Hepatocyte (in vitro differentiated cells): ENCODE data around the gene SYN1. TPM values are rescaled to one million over a fixed set of nuclear protein-coding genes. Genes with fewer than 3 reads are reported as not detected.

ENCODE experiments used
- DNase-seq: peaks from one replicate; pipeline ENCODE4 v3.0.0-alpha.2; 2016; ENCODE audit warnings: low spot score
- H2AFZ ChIP-seq: fragments of 200-600 bp; sonication (generic); 2 replicates; pipeline ENCODE4 v1.6.0; 2016; ENCODE audit warnings: antibody characterized with exemption, mild to moderate bottlenecking
- H3K27ac ChIP-seq: fragments of 200-600 bp; sonication (generic); 2 replicates; pipeline ENCODE4 v1.5.1; 2016; ENCODE audit warnings: mild to moderate bottlenecking
- H3K27me3 ChIP-seq: fragments of 200-600 bp; sonication (generic); 2 replicates; pipeline ENCODE4 v1.6.1; 2016
- H3K36me3 ChIP-seq: fragments of 200-600 bp; sonication (generic); replicated peaks from 2 replicates; pipeline ENCODE4 v1.5.1; 2016; ENCODE audit warnings: low read depth; ENCODE audit not compliant: insufficient read depth
- H3K4me1 ChIP-seq: fragments of 200-600 bp; sonication (generic); 2 replicates; pipeline ENCODE4 v1.5.1; 2016; ENCODE audit warnings: mild to moderate bottlenecking, moderate library complexity; ENCODE audit not compliant: insufficient read depth
- H3K4me2 ChIP-seq: fragments of 200-600 bp; sonication (generic); 2 replicates; pipeline ENCODE4 v1.6.0; 2016
- H3K4me3 ChIP-seq: fragments of 200-600 bp; sonication (generic); 2 replicates; pipeline ENCODE4 v1.5.1; 2016; ENCODE audit warnings: mild to moderate bottlenecking
- H3K79me2 ChIP-seq: fragments of 200-600 bp; sonication (generic); 2 replicates; pipeline ENCODE4 v1.6.0; 2017; ENCODE audit warnings: mild to moderate bottlenecking
- H3K9me2 ChIP-seq: fragments of 200-600 bp; sonication (generic); replicated peaks from 2 replicates; pipeline ENCODE4 v1.6.0; 2017; ENCODE audit warnings: mild to moderate bottlenecking; ENCODE audit not compliant: insufficient read depth
- H3K9me3 ChIP-seq: fragments of 200-600 bp; sonication (generic); 2 replicates; pipeline ENCODE4 v1.5.1; 2016; ENCODE audit warnings: low read depth, mild to moderate bottlenecking
- H4K20me1 ChIP-seq: fragments of 200-600 bp; sonication (generic); 2 replicates; pipeline ENCODE4 v1.6.0; 2016; ENCODE audit warnings: mild to moderate bottlenecking; ENCODE audit not compliant: insufficient read depth, poor library complexity, severe bottlenecking
- EZH2 ChIP-seq: fragments of 200-600 bp; sonication (generic); IDR thresholded peaks from 2 replicates; pipeline ENCODE4 v1.6.1; 2016; ENCODE audit warnings: antibody characterized with exemption, mild to moderate bottlenecking, borderline replicate concordance
- EZH2phosphoT487 ChIP-seq: fragments of 200-600 bp; sonication (generic); IDR thresholded peaks from one replicate; pipeline ENCODE4 v1.6.1; 2018; ENCODE audit warnings: antibody characterized with exemption, mild to moderate bottlenecking, low read depth, moderate library complexity; ENCODE audit not compliant: unreplicated experiment, severe bottlenecking
- WGBS: methylation state at CpG from one replicate; pipeline ENCODE4 v1.1.6; 2016; ENCODE audit warnings: low lambda C conversion rate; ENCODE audit errors: missing lambda C conversion rate; 5-methylcytosine and 5-hydroxymethylcytosine counted together
- polyA plus RNA-seq: library from polyadenylated mRNA; unstranded; fragments of >200 nt; fragmentation: Nextera tagmentation; extraction: Ambion mirVana; gene quantifications from 2 replicates; pipeline ENCODE4 v1.2.1, GENCODE V29; 2016
- total RNA-seq: library from RNA; depleted of rRNA; stranded (reverse); fragments of >200 nt; gene quantifications from 2 replicates; pipeline ENCODE4 v1.2.3, GENCODE V29; 2014
- TF ChIP-seq, protein P1 (sequence below): fragments of 200-600 bp; sonication (generic); IDR thresholded peaks from 2 replicates; pipeline ENCODE4 v1.5.1; 2016; ENCODE audit warnings: antibody characterized with exemption, mild to moderate bottlenecking; ENCODE audit not compliant: poor library complexity

SYN1 gene
- total and polyA plus RNA-seq, 2 experiments from 2014 or later: 0.43 to 3.7 TPM

DNA sequence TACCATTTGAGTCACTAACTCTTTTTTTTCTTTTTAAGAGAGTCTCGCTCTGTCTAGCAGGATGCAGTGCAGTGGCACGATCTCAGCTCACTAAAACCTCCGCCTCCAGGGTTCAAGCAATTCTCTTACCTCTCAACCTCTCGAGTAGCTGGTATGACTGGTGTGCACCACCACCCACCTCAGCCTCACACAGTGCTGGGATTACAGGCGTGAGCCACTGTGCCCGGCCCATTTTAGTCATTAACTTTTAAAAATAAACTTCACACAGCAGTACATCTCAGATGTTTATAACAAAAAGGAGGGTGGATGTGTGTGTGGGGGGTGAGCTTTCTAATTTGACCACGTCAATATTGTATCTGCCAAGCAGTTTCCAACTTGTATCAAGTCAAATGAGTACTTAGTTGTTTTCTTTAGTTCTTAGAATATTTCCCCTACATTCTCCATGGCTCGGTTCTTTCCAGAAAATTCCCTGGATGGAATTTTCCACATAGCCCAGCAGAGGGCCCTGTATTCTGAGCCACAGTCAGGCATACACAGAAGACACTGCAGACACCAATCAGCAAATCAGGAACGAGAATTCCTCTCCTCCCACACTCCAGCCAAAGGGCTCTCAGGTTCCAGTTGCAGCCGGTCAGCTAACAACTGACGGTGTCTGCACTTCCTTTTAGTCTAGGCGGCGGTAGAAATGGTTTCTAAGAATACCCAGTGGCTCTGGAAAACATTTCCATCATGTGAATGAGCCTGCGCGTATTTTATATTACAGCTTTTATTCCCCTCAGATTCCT is 78.7 kb downstream of the SYN1 start:
- Histone ChIP-seq H3K27me3 (no peaks in the 10 kb centered on the region), H3K9me2 (no peaks in the 10 kb centered on the region), H3K4me2 (peak overlapping the region; percentile 45), H3K4me1 (no peaks in the 10 kb centered on the region), H4K20me1 (no peaks in the 10 kb centered on the region), H3K36me3 (no peaks in the 10 kb centered on the region), H3K27ac (peak overlapping the region; percentile 88), H3K79me2 (no peaks in the 10 kb centered on the region), H3K9me3 (no peaks in the 10 kb centered on the region), H3K4me3 (no peak overlapping the region), H2AFZ (peak overlapping the region; percentile 7)
- TF ChIP-seq EZH2phosphoT487 (no peak), EZH2 (no peak)
- TF ChIP-seq, protein P1, sequence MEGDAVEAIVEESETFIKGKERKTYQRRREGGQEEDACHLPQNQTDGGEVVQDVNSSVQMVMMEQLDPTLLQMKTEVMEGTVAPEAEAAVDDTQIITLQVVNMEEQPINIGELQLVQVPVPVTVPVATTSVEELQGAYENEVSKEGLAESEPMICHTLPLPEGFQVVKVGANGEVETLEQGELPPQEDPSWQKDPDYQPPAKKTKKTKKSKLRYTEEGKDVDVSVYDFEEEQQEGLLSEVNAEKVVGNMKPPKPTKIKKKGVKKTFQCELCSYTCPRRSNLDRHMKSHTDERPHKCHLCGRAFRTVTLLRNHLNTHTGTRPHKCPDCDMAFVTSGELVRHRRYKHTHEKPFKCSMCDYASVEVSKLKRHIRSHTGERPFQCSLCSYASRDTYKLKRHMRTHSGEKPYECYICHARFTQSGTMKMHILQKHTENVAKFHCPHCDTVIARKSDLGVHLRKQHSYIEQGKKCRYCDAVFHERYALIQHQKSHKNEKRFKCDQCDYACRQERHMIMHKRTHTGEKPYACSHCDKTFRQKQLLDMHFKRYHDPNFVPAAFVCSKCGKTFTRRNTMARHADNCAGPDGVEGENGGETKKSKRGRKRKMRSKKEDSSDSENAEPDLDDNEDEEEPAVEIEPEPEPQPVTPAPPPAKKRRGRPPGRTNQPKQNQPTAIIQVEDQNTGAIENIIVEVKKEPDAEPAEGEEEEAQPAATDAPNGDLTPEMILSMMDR: peak; percentile 57
- WGBS: 50% methylated on average over 15 of the region's 15 CpGs
- DNase-seq: peak; percentile 89

DNA sequence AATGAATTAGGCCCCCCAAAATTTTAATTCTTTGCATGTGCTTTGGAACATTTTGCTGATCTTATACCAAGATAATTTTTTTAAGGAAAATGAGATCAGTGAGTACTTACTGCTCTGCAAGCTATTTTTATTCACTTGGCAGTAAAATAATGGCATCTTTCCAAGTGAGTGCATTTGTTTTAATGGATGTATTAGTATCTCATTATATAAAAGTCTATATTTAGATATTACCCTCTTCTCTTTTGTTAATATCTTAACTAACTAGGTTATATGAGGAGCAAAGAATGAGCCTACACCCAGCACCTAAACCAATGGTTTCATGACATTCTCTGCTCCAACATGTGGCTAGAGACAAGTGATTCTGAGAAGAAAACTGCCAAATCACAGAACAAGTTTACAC is 79.8 kb downstream of the SYN1 start:
- DNase-seq: no peak
- H3K4me2 ChIP-seq: no peak overlapping the region
- no peaks in the 10 kb centered on the region for H3K9me2 ChIP-seq
- no peaks in the 10 kb centered on the region for H4K20me1 ChIP-seq
- no peak overlapping the region for H3K4me3 ChIP-seq
- H2AFZ ChIP-seq: no peak overlapping the region
- H3K27ac ChIP-seq: no peak overlapping the region
- no peaks in the 10 kb centered on the region for H3K27me3 ChIP-seq
- no peaks in the 10 kb centered on the region for H3K36me3 ChIP-seq
- no peaks in the 10 kb centered on the region for H3K9me3 ChIP-seq
- H3K4me1 ChIP-seq: no peaks in the 10 kb centered on the region
- no peaks in the 10 kb centered on the region for H3K79me2 ChIP-seq
- no peak for TF ChIP-seq EZH2phosphoT487
- no peak for TF ChIP-seq EZH2
- TF ChIP-seq, protein P1: no peak

DNA sequence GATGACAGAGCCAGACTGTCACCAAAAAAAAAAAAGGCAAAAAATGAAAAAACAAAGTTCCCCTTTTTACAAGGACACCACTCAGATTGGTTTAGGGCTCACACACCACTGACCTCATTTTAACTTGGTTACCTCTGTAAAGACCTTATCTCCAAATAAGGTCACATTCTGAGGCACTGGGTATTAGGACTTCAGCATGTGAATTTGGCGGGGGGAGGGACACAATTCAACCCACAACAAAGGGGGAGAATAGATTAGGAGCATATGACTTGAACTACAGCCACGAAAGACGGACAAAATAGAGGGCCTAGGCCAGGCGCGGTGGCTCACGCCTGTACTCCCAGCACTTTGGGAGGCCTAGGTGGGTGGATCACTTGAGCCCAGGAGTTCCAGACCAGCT is 89.6 kb downstream of the SYN1 start:
- Histone ChIP-seq H3K9me2 (no peaks in the 10 kb centered on the region), H2AFZ (no peak overlapping the region), H3K27ac (no peak overlapping the region), H3K27me3 (no peaks in the 10 kb centered on the region), H3K9me3 (no peaks in the 10 kb centered on the region), H3K36me3 (no peaks in the 10 kb centered on the region), H4K20me1 (no peaks in the 10 kb centered on the region), H3K4me1 (no peaks in the 10 kb centered on the region), H3K4me2 (no peak overlapping the region), H3K79me2 (no peaks in the 10 kb centered on the region), H3K4me3 (no peak overlapping the region)
- DNase-seq: no peak
- TF ChIP-seq EZH2phosphoT487 (no peak), EZH2 (no peak)
- TF ChIP-seq, protein P1: no peak
- 89% methylated on average over 6 of the region's 6 CpGs for WGBS
